GM10847 (cell line): Measurements from ENCODE around the gene C19orf47.

Experiments used
- POLR2A ChIP-seq: IDR thresholded peaks from 2 replicates; pipeline ENCODE4 v1.6.1; 2011; ENCODE audit not compliant: insufficient read length; ENCODE audit errors: extremely low read depth

Gene C19orf47

DNA sequence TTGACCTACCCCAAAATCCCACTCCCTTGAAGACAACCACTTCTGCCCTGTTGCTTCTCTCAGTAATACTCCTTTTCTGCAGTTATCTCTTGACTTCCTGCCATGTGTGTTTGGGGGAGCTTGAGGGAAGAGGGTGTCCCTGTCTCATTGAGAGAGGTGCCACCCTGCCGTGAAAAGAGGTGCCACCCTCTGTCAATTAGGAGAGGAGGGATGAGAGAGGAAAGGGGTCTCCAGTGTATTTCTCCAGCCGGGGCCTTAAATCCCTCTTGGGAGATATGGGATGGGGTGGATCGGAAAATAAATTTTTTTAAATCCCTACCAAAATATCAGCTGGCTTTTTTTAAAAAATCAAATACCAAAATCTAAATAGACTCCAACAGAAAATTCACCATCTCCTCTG lies 16.8 kb upstream of the C19orf47 start:
- no peak for TF ChIP-seq POLR2A

- no peak for TF ChIP-seq POLR2A
These were observed 14.9 kb upstream of the C19orf47 start for GRCh38 chr19:40363069-40363468.

DNA sequence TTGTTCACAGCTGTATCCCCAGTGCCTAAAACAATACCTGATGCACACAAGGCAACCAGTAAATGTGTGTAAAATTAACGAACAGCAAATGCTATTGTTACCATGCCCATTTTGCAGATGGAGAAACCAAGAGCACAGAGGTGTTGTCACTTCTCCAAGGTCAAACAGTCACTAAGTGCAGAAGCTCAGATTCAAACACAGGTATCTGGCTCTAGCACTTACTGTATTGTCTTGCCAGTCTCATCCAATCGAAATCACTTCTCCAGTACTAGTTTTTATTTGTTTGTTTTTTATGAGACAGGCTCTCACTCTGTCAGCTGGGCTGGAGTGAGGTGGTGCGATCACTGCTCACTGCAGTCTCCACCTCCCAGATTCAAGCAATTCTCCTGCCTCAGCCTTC lies 14.0 kb upstream of the C19orf47 start:
- no peak for TF ChIP-seq POLR2A

DNA sequence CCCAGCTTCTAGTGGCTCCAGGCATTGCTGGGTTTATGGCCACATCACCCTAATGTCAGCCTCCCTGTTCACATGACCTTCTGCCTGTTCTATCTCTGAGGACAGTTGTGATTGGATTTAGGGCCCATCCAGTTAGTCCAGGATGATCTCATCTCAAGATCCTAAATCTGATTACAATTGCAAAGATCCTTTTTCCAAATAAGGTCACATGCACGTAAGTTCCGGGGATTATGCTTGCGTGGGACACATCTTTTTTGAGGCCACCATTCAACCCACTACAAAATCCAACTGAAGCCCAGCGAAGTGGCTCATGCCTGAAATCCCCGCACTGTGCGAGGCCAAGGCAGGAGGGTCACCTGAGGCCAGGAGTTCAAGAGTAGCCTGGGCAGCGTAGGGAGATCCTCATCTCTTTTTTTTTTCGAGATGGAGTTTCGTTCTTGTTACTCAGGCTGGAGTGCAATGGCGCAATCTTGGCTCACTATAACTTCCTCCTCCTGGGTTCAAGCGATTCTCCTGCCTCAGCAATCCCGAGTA lies 12.6 kb upstream of the C19orf47 start:
- TF ChIP-seq POLR2A = no peak

GRCh38 chr19:40360020-40360707 lies 12.0 kb upstream of the C19orf47 start:
- TF ChIP-seq POLR2A = no peak

DNA sequence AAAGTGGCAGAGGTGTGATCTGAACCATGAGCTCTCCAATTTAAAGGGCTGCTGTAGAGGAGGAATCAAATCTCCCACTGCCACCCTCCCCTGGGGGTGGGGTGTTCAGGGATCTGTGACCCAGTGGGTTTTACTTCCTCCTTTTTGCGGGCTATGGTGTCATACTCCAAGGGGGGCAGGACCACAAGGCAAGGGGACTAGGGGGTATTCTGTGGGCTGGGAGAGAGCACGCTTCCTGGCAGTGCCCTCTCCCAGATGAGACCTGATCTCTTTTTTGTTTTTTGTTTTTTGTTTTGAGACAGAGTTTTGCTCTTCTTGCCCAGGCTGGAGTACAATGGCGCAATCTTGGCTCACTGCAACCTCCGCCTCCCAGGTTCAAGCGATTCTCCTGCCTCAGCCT lies 10.6 kb upstream of the C19orf47 start:
- TF ChIP-seq POLR2A = no peak

GRCh38 chr19:40357640-40358039 lies 9.4 kb upstream of the C19orf47 start:
- no peak for TF ChIP-seq POLR2A

DNA sequence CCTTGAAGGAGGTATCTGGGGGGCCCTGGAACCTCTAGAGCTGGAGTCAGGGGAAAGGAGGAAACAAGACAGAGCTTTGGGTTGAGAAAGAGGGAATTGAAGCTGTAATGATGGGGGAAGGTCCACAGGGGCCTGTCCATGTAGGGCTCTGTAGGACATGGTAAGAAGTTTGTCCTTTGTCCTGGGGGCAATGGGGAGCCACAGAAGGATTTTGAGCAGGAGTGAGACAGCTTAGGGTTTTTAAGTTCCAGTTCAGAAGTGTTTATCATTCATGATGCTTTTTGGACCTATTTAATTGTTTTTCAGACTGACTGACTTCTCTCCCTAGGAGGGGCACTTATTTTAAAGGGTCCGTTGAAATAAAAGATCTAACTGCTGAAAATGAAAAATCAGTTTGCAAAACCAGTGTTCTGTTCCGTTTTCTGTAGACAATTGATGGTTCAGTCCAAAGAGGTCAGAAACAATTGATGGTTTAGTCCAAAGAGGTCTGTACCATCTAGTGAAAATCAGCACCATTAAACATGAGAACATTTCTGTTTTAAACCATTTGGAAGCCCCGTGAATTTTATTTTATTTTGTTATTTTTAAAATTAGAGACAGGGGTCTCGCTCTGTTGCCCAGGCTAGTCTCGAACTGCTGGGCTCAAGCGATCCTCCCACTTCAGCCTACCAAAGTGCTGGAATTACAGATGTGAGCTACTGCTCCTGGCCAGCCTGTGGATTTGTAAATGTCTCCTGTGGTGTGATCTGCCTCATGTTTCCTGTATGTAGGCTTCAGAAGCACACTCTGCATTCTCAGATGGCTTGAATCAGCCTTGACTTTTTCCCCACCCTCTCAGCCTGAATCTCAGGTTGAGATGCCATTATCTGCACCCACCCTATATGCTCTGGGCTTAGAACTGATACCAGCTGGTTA lies 8.7 kb upstream of the C19orf47 start:
- no peak for TF ChIP-seq POLR2A

- no peak for TF ChIP-seq POLR2A
These were observed 7.9 kb upstream of the C19orf47 start for GRCh38 chr19:40355975-40356680.

DNA sequence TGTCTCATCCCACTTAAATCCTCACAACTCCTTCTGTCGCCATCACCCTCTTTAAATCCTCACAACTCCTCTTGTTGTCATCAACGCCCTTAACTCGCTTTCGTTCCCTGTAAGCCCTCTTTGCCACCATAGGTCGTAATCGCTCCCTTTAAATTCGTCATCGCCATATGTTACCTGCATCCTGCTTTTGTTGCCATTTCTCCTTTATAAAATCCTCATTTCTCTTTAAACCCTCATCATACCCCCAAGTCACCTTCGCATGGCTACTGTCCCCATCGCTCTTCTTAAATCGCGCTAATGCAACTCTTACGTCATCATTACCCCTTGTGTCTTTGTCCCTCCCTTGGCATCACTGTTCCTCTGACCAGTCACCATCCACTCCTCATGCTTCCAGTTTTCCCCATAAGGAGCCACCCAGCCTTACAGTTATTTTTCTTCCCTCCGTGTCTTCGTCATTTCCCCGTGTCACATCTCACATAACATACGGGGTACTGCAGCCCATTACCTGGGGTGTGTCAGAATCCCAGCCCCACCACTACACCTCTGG lies 837 bp upstream of the C19orf47 start:
- no peak for TF ChIP-seq POLR2A

DNA sequence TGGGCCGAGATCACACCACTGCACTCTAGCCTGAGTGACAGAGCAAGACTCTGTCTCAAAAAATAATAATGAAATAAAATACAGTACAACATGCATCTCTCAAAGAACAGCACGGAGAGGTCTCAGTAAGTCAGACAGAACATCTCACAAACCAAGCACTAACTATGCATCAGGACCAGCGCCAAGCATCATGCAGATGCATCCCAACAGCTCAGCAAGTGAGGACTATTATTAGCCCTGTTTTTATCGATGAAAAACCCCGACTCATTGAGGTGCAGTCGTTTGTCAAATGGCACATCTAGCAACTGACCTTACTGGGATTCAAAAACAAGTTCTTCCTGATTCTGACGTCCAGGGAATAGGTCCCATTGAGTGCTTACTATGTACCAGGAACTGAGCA lies 3.8 kb downstream of the C19orf47 start:
- no peak for TF ChIP-seq POLR2A

DNA sequence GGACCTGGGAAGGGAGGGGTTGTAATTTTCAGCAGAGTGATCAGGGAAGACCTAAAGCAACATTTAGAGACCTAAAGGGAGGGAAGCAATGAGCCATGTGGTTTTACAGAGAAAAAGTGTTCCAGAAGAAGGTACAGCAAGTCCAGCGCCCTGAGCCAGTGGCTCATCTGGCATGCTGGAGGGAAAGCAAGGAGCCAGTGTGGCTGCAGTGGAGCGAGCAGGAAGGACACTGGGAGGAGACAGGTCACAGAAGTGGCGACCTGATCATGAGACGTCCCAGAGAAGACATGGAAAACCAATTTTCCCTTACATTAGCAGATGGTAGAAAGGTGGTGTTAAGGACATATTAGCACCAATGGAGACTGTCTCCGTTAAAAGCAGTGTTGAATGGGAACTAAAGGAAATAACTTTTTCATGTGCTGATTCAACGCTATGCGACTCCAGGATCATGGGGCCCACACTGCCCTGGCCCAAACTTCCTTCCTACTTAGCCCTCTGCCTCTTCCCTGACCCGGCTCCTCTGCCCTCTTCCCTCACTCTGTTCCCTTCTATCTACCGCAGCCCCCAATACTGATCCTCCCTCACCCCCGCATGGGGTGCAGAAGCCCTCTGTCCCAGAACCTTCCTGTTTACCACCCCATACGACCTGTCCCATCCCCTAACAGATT lies 5.4 kb downstream of the C19orf47 start:
- no peak for TF ChIP-seq POLR2A

DNA sequence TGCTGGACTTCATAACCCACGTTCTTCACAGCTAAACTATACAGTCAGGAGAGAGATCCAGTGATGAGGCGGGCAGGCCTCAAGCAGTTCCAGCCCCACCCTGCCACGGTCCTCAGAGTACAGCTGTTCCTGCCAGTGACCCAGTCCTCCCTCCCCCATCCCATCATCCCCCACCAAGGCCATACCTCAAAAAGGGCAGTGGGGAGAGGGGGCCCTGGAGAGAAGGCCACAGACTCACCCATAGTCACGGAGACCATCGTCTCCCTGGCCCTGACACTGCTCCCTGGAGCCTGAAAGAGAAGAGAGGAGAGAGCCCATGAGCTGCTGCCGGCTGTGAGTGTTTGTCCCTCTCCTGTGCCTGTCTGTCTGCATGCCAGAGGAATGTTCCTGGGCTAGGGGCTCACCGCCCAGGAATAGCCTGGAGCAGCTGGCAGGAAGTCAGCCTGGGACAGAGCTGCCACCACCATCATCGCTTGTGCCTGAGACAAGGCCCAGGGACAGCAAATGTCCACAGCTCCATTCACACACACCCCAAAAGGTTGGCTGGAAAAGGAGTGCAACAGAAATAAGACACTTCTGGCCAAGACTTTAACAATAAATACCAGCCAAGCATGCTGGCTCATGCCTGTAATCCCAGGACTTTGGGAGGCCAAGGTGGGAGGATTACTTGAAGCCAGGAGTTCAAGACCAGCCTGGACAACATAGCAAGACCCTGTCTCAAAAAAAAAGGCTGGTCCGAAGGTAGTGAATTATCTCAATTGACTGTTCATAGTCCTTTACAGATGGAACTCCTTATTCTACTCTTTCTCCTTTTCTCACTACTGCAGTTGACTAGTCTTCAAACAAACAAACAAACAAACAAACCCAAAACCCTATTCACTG lies 6.4 kb downstream of the C19orf47 start:
- TF ChIP-seq POLR2A = no peak
